Bone marrow (tissue), 2 donors: ENCODE data around the gene POLR2B.
"Not testable (repeated sequence)": the region's sequence is repeated elsewhere in the genome, so short reads cannot be mapped to it uniquely, and the experiment has no call there.

ENCODE experiments used
- DNase-seq, 2 donors: peaks; one replicate each; lab custom pipeline; 2025; lab: John Stamatoyannopoulos, UW

POLR2B gene

GRCh38 chr4:57053508-57053907 is 74.8 kb downstream of the POLR2B start:
- no peak for DNase-seq

- DNase-seq, result no peak
Observed at GRCh38 chr4:57055886-57056285, 77.2 kb downstream of the POLR2B start.

GRCh38 chr4:57059890-57060716 is 81.4 kb downstream of the POLR2B start:
- DNase-seq, result no peak

GRCh38 chr4:57060717-57061067 is 82.0 kb downstream of the POLR2B start:
- not testable (repeated sequence) for DNase-seq

GRCh38 chr4:57061395-57061794 is 82.7 kb downstream of the POLR2B start:
- DNase-seq, result no peak

- no peak for DNase-seq
Observed at GRCh38 chr4:57063518-57063917, 84.8 kb downstream of the POLR2B start.

- no peak for DNase-seq
Observed at GRCh38 chr4:57064120-57064519, 85.4 kb downstream of the POLR2B start.

GRCh38 chr4:57064811-57065711 is 86.4 kb downstream of the POLR2B start:
- DNase-seq, result no peak

GRCh38 chr4:57065730-57066482 is 87.2 kb downstream of the POLR2B start:
- no peak for DNase-seq

GRCh38 chr4:57068237-57068981 is 89.7 kb downstream of the POLR2B start:
- no peak for DNase-seq

- no peak for DNase-seq
Observed at GRCh38 chr4:57070461-57070860, 91.8 kb downstream of the POLR2B start.

- DNase-seq, result no peak
Observed at GRCh38 chr4:57071326-57071725, 92.6 kb downstream of the POLR2B start.

GRCh38 chr4:57073559-57073958 is 94.9 kb downstream of the POLR2B start:
- no peak for DNase-seq

- no peak for DNase-seq
Observed at GRCh38 chr4:57074744-57075143, 96.0 kb downstream of the POLR2B start.

- no peak for DNase-seq
Observed at GRCh38 chr4:57075367-57075766, 96.7 kb downstream of the POLR2B start.

- no peak for DNase-seq
Observed at GRCh38 chr4:57076646-57077045, 98.0 kb downstream of the POLR2B start.

- no peak for DNase-seq
Observed at GRCh38 chr4:57077550-57078343, 99.1 kb downstream of the POLR2B start.

GRCh38 chr4:57078685-57079521 is 100.2 kb downstream of the POLR2B start:
- DNase-seq, result no peak
